HEK293 (cell line): ENCODE data around the gene LPP.

Experiments
- BCL11A ChIP-seq: fragments of 450-650 bp; formaldehyde crosslinking; IDR thresholded peaks from 2 replicates; pipeline ENCODE4 v1.5.1; 2016; ENCODE audit warnings: low read depth, missing biosample characterization, missing genetic modification characterization
- MYNN ChIP-seq: fragments of 450-650 bp; formaldehyde crosslinking; IDR thresholded peaks from 2 replicates; pipeline ENCODE4 v1.5.1; 2016; ENCODE audit warnings: missing biosample characterization, missing genetic modification characterization, borderline replicate concordance
- REPIN1 ChIP-seq: fragments of 450-650 bp; formaldehyde crosslinking; IDR thresholded peaks from 2 replicates; pipeline ENCODE4 v1.5.1; 2017; ENCODE audit warnings: missing biosample characterization, missing genetic modification characterization, low read depth
- WT1 ChIP-seq: fragments of 450-650 bp; formaldehyde crosslinking; IDR thresholded peaks from 2 replicates; pipeline ENCODE4 v1.5.1; 2016; ENCODE audit warnings: missing biosample characterization, missing genetic modification characterization
- ZNF266 ChIP-seq: fragments of 450-650 bp; formaldehyde crosslinking; IDR thresholded peaks from 2 replicates; pipeline ENCODE4 v1.5.1; 2016; ENCODE audit warnings: missing biosample characterization, missing genetic modification characterization, low read depth
- ZNF274 ChIP-seq, 2 experiments: fragments of 200-500 bp in 1 of 2; fragments of 450-650 bp in 1 of 2; sonication (Bioruptor generic) in 1 of 2; formaldehyde crosslinking in 1 of 2; IDR thresholded peaks; 2 replicates each; pipeline versions ENCODE4 v1.5.1 to v1.6.1; 2014 to 2016; ENCODE audit warnings: borderline replicate concordance in 1 of 2, inconsistent platforms in 1 of 2, low read length in 1 of 2, missing biosample characterization in 1 of 2, missing genetic modification characterization in 1 of 2
- TF ChIP-seq, protein P1 (sequence below): fragments of 450-650 bp; formaldehyde crosslinking; IDR thresholded peaks from 2 replicates; pipeline ENCODE4 v1.5.1; 2016; ENCODE audit warnings: missing biosample characterization, missing genetic modification characterization
- TF ChIP-seq, protein P2 (sequence below): fragments of 450-650 bp; formaldehyde crosslinking; IDR thresholded peaks from 2 replicates; pipeline ENCODE4 v1.5.1; 2016; ENCODE audit warnings: missing biosample characterization, missing genetic modification characterization
- TF ChIP-seq, protein P3 (sequence below): fragments of 450-650 bp; formaldehyde crosslinking; IDR thresholded peaks from 2 replicates; pipeline ENCODE4 v1.5.1; 2016; ENCODE audit warnings: missing biosample characterization, missing genetic modification characterization
- TF ChIP-seq, protein P4 (sequence below): fragments of 450-650 bp; formaldehyde crosslinking; IDR thresholded peaks from 2 replicates; pipeline ENCODE4 v1.5.1; 2017; ENCODE audit warnings: missing biosample characterization, missing genetic modification characterization
- TF ChIP-seq, protein P5 (sequence below): fragments of 450-650 bp; formaldehyde crosslinking; IDR thresholded peaks from 2 replicates; pipeline ENCODE4 v1.5.1; 2017; ENCODE audit warnings: missing biosample characterization, mild to moderate bottlenecking, missing genetic modification characterization, moderate library complexity
- TF ChIP-seq, protein P6 (sequence below): fragments of 450-650 bp; formaldehyde crosslinking; IDR thresholded peaks from 2 replicates; pipeline ENCODE4 v1.5.1; 2017; ENCODE audit warnings: missing biosample characterization, missing genetic modification characterization
- TF ChIP-seq, protein P7 (sequence below): fragments of 450-650 bp; formaldehyde crosslinking; IDR thresholded peaks from 2 replicates; pipeline ENCODE4 v1.5.1; 2016; ENCODE audit warnings: missing biosample characterization, missing genetic modification characterization
- TF ChIP-seq, protein P8 (sequence below): fragments of 450-650 bp; formaldehyde crosslinking; IDR thresholded peaks from 2 replicates; pipeline ENCODE4 v1.5.1; 2016; ENCODE audit warnings: missing biosample characterization, missing genetic modification characterization

DNA sequence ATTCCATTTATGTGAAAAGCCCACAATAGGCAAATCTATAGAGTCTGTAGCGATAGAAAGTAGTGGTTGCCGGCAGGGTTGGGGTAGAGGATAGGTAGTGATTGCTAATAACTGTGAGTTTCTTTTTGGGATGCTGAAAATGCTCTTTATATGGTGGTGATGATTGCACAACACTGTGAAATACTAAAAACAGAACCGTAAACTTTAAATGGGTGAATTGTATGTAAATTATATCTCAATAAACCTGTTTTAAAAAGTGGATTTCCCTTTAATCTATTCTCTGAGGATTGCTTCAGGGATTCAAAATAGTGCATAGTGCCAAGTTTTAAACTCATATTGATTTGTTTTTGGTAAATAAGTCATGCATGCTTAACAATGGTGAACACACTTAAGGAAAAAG is 140.2 kb downstream of the LPP start:
- TF ChIP-seq, protein P1, sequence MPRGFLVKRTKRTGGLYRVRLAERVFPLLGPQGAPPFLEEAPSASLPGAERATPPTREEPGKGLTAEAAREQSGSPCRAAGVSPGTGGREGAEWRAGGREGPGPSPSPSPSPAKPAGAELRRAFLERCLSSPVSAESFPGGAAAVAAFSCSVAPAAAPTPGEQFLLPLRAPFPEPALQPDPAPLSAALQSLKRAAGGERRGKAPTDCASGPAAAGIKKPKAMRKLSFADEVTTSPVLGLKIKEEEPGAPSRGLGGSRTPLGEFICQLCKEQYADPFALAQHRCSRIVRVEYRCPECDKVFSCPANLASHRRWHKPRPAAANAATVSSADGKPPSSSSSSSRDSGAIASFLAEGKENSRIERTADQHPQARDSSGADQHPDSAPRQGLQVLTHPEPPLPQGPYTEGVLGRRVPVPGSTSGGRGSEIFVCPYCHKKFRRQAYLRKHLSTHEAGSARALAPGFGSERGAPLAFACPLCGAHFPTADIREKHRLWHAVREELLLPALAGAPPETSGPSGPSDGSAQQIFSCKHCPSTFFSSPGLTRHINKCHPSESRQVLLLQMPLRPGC (tag by site-specific recombination): no peak
- TF ChIP-seq, protein P2, sequence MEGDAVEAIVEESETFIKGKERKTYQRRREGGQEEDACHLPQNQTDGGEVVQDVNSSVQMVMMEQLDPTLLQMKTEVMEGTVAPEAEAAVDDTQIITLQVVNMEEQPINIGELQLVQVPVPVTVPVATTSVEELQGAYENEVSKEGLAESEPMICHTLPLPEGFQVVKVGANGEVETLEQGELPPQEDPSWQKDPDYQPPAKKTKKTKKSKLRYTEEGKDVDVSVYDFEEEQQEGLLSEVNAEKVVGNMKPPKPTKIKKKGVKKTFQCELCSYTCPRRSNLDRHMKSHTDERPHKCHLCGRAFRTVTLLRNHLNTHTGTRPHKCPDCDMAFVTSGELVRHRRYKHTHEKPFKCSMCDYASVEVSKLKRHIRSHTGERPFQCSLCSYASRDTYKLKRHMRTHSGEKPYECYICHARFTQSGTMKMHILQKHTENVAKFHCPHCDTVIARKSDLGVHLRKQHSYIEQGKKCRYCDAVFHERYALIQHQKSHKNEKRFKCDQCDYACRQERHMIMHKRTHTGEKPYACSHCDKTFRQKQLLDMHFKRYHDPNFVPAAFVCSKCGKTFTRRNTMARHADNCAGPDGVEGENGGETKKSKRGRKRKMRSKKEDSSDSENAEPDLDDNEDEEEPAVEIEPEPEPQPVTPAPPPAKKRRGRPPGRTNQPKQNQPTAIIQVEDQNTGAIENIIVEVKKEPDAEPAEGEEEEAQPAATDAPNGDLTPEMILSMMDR (tag by site-specific recombination): no peak
- TF ChIP-seq, protein P3, sequence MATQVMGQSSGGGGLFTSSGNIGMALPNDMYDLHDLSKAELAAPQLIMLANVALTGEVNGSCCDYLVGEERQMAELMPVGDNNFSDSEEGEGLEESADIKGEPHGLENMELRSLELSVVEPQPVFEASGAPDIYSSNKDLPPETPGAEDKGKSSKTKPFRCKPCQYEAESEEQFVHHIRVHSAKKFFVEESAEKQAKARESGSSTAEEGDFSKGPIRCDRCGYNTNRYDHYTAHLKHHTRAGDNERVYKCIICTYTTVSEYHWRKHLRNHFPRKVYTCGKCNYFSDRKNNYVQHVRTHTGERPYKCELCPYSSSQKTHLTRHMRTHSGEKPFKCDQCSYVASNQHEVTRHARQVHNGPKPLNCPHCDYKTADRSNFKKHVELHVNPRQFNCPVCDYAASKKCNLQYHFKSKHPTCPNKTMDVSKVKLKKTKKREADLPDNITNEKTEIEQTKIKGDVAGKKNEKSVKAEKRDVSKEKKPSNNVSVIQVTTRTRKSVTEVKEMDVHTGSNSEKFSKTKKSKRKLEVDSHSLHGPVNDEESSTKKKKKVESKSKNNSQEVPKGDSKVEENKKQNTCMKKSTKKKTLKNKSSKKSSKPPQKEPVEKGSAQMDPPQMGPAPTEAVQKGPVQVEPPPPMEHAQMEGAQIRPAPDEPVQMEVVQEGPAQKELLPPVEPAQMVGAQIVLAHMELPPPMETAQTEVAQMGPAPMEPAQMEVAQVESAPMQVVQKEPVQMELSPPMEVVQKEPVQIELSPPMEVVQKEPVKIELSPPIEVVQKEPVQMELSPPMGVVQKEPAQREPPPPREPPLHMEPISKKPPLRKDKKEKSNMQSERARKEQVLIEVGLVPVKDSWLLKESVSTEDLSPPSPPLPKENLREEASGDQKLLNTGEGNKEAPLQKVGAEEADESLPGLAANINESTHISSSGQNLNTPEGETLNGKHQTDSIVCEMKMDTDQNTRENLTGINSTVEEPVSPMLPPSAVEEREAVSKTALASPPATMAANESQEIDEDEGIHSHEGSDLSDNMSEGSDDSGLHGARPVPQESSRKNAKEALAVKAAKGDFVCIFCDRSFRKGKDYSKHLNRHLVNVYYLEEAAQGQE (tag by site-specific recombination): no peak
- TF ChIP-seq, protein P4, sequence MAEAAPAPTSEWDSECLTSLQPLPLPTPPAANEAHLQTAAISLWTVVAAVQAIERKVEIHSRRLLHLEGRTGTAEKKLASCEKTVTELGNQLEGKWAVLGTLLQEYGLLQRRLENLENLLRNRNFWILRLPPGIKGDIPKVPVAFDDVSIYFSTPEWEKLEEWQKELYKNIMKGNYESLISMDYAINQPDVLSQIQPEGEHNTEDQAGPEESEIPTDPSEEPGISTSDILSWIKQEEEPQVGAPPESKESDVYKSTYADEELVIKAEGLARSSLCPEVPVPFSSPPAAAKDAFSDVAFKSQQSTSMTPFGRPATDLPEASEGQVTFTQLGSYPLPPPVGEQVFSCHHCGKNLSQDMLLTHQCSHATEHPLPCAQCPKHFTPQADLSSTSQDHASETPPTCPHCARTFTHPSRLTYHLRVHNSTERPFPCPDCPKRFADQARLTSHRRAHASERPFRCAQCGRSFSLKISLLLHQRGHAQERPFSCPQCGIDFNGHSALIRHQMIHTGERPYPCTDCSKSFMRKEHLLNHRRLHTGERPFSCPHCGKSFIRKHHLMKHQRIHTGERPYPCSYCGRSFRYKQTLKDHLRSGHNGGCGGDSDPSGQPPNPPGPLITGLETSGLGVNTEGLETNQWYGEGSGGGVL (tag by site-specific recombination): no peak
- TF ChIP-seq MYNN (tag by site-specific recombination) (no peak), BCL11A (no peak), WT1 (tag by site-specific recombination) (no peak), REPIN1 (tag by site-specific recombination) (no peak), ZNF274 (IDR thresholded peaks at IDR 0.05; ENCODE audit: low read length) (no peak), ZNF274 (tag by site-specific recombination; IDR thresholded peaks at IDR 0.05; ENCODE audit: borderline replicate concordance) (no peak), ZNF266 (tag by site-specific recombination) (no peak)
- TF ChIP-seq, protein P5, sequence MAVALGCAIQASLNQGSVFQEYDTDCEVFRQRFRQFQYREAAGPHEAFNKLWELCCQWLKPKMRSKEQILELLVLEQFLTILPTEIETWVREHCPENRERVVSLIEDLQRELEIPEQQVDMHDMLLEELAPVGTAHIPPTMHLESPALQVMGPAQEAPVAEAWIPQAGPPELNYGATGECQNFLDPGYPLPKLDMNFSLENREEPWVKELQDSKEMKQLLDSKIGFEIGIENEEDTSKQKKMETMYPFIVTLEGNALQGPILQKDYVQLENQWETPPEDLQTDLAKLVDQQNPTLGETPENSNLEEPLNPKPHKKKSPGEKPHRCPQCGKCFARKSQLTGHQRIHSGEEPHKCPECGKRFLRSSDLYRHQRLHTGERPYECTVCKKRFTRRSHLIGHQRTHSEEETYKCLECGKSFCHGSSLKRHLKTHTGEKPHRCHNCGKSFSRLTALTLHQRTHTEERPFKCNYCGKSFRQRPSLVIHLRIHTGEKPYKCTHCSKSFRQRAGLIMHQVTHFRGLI (tag by site-specific recombination): no peak
- TF ChIP-seq, protein P6, sequence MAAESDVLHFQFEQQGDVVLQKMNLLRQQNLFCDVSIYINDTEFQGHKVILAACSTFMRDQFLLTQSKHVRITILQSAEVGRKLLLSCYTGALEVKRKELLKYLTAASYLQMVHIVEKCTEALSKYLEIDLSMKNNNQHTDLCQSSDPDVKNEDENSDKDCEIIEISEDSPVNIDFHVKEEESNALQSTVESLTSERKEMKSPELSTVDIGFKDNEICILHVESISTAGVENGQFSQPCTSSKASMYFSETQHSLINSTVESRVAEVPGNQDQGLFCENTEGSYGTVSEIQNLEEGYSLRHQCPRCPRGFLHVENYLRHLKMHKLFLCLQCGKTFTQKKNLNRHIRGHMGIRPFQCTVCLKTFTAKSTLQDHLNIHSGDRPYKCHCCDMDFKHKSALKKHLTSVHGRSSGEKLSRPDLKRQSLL (tag by site-specific recombination): no peak
- TF ChIP-seq, protein P7, sequence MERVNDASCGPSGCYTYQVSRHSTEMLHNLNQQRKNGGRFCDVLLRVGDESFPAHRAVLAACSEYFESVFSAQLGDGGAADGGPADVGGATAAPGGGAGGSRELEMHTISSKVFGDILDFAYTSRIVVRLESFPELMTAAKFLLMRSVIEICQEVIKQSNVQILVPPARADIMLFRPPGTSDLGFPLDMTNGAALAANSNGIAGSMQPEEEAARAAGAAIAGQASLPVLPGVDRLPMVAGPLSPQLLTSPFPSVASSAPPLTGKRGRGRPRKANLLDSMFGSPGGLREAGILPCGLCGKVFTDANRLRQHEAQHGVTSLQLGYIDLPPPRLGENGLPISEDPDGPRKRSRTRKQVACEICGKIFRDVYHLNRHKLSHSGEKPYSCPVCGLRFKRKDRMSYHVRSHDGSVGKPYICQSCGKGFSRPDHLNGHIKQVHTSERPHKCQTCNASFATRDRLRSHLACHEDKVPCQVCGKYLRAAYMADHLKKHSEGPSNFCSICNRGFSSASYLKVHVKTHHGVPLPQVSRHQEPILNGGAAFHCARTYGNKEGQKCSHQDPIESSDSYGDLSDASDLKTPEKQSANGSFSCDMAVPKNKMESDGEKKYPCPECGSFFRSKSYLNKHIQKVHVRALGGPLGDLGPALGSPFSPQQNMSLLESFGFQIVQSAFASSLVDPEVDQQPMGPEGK: no peak
- TF ChIP-seq, protein P8, sequence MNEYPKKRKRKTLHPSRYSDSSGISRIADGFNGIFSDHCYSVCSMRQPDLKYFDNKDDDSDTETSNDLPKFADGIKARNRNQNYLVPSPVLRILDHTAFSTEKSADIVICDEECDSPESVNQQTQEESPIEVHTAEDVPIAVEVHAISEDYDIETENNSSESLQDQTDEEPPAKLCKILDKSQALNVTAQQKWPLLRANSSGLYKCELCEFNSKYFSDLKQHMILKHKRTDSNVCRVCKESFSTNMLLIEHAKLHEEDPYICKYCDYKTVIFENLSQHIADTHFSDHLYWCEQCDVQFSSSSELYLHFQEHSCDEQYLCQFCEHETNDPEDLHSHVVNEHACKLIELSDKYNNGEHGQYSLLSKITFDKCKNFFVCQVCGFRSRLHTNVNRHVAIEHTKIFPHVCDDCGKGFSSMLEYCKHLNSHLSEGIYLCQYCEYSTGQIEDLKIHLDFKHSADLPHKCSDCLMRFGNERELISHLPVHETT (tag by site-specific recombination): no peak
